GM19438 (cell line): ENCODE data around the gene GATA1.
A peak's percentile ranks its signal among the peaks of the same experiment; 100 is the strongest.

Source experiments
- ATAC-seq: cut with Tn5 transposase; IDR thresholded peaks from one replicate; pipeline ENCODE4 v1.9.1; 2021; ENCODE audit warnings: low read depth; ENCODE audit not compliant: unreplicated experiment

GATA1 gene

DNA sequence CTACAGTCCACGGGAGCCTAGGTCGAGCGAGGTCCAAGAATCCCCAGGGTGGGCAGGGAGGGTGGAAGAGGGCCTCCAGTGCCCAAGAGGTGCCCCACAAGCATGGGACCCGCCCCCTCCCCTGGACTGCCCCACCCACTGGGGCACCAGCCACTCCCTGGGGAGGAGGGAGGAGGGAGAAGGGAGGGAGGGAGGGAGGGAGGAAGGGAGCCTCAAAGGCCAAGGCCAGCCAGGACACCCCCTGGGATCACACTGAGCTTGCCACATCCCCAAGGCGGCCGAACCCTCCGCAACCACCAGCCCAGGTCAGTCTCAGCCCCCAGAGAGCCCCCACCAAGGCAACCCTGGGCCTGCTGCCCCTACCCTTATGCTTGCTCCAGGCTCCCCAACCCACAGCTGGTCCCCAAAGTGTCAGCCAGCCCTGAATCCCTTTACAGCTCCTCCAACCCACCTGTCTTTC lies at the start of gene GATA1:
GATA1 (plus strand) TSS at position 250 of the 460 bp plus-strand sequence. CDS start 4,520 bp downstream, outside the sequence.
- no peak for ATAC-seq

DNA sequence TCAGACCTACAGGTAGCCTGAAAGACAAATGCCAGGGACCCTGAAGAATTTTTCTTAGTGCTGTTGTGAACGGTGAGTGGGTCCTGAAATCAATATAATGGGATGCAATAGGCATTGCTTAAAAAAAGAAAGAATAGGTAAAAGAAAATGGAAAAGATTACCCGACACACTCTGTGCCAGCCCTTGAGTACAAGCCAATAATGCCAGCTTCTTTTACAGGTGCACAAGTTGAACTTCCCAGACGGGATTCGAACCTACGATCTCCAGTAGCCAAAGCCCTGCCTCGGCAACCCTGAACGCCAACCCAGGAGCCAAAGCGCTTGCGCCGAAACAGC lies 49.5 kb upstream of the GATA1 start:
- no peak for ATAC-seq

DNA sequence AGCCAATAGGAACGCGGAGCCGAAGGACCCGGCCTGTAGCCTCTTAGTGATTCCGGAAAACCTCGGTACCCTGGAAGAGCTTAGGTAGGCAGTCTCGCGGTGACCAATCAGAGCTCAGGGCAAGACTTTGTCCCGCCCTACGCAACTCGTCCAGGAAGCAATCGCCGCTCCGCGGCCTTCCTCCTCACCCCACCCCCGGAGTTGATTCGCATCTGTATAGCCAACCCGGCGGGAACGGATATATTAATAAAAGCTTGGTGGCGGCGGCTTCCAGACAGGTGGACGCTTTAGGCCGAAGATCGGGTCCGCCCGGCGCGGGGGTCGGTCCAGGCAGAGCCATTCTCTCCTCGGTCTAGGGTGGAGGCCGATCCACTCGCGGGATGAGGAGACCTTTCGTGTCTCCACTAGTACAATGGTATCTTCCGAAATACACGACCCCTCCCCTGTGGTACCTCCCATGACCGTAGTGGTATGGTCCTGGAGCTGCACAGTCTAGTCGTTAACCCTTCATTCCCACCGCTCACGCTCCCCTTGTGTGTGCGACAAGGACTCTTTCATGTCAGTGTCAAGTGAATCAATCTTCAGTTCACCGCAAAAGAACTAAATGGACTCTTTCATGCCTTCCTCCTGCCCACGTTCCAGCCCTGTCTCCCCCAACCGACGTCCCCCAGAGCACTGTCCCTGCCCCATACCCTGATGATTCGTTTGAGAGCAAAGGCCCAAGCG lies 49.0 kb upstream of the GATA1 start:
- peak; percentile 93 for ATAC-seq

DNA sequence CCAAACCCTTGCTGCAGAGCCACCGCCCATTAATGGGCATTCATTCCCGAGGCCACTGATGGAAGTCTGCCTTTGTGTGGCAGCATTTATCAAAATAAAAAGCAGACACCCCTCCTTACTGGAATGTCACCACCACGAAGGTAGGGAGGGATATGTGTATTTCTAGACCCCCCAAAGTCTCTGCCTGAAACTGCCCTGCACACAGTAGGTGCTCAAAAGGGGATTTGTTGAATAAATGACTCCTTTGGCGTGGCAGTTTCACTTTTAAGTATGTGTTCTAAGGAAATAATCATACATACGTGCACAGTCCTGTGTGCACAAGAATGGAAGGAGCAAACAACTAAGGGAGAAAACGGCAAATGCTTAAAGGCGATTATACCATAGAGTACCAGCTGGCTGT lies 48.5 kb upstream of the GATA1 start:
- ATAC-seq: no peak

DNA sequence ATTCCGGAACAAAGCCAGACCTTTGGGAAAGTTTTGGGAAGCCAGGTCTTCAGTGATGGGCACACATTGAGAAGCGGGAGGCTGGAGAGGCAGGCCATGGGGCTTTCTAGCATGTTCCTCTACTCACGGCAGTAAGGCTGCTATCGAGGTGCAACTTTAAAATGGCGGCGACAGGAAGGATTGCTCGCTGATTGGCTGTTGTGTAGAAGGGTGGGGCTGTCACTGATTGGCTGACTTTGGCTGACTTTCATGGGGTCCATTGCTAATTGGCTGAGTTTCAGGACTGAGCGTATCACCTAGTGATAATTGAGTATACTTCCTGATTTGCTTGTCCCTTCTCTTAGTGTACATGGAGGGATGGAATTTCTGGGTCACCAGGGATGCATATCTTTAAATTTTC lies 44.6 kb upstream of the GATA1 start:
- no peak for ATAC-seq

GRCh38 chrX:48745222-48745621 lies 41.2 kb upstream of the GATA1 start:
- no peak for ATAC-seq

DNA sequence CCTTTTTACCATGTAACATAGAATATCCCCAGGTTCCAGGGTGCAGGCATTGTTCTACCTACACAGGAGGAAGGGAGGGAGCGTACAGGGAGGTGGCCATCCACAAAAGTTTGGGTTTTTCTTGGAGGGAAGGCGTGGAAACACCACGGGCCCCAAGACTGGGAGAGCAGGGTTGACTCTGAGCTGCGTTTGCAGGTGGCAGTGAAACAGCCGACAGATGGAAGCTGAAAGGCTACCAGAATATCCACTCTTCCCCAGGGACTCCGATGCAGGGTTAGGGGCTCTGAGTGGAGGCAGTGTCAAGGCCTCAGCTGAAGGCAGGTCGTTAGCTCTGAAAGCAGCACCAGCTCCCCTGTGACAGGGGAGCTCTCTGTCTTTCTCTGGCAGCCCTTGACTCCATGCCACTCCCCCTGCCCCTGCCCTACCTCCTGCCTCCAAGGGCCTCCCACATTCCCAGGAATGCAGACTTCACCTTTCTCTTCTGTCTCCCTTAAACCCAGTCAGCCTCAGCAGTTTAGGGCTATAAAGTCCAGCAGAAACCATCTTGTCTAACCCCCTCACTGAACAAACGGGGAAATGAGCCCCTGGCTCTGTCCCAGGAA lies 38.9 kb upstream of the GATA1 start:
- no peak for ATAC-seq

DNA sequence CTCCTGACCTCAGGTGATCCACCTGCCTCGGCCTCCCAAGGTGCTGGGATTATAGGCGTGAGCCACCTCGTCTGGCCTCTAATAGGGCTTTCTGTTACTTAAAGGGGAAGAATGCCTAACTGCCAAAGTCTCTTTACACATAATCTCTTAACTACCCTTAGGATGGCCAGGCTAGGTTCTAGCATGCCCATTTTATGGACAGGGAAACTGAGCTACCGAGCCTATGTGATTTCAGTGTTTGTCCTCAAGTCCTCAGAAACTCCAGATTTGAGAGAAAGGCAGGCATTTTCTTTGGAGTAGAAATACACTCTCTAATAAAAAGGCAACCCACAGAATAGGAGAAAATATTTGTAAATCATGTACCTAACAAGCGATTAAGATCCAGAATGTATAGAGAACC lies 37.2 kb upstream of the GATA1 start:
- no peak for ATAC-seq

GRCh38 chrX:48751343-48751742 lies 35.0 kb upstream of the GATA1 start:
- no peak for ATAC-seq

DNA sequence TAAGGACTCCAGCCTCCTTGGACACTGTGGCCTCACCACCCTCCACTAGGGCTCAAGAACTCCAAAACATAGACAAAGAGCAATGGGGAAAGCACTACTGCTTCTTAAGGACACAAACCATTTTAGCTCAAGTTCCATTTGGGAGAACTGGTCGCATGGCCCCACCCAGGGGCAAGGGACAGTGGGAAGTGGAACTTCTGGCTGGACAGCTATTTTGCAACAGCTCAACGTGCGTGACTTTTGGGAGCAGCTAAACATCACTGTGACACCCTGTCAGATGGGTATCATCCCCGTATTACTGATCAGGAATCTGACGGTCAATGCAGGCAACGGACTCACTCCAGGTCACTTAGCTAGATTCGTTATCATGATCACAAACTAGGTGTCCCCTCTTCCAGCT lies 33.9 kb upstream of the GATA1 start:
- ATAC-seq: no peak

DNA sequence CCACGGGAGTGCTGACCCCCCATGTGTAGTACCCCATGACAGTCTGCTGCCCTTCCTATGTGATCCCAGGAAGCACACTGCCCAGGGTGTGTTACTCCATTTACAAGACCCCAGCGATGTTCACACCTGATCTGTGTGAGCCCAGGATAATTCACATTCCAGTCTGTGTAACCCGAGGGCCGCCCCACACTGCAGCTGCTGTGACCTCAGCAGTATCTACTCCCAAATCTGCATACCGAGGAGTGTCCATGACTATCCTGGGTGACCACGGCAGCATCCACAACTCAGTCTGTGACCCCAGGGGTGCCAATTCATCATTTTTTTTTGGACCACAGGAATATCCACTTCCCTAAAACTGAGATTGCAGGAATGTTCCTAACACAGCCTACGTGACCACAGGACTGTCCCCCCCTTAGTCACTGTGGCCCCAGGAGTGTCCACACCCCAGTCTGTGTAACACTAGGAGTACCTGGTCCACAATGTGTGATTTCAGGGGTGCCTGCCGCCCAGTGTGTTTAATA lies 32.6 kb upstream of the GATA1 start:
- ATAC-seq: no peak

- ATAC-seq: no peak
These were observed 32.2 kb upstream of the GATA1 start for GRCh38 chrX:48754238-48754637.

GRCh38 chrX:48761674-48762471 lies 24.5 kb upstream of the GATA1 start, which contains the start of gene GLOD5:
Gene GLOD5 (plus strand): TSS chrX:48761747. CDS start chrX:48761791, 44 bp downstream.
- ATAC-seq: no peak

GRCh38 chrX:48769230-48769629 lies 17.2 kb upstream of the GATA1 start:
- no peak for ATAC-seq

- no peak for ATAC-seq
These were observed 16.1 kb upstream of the GATA1 start for GRCh38 chrX:48770296-48770695.

DNA sequence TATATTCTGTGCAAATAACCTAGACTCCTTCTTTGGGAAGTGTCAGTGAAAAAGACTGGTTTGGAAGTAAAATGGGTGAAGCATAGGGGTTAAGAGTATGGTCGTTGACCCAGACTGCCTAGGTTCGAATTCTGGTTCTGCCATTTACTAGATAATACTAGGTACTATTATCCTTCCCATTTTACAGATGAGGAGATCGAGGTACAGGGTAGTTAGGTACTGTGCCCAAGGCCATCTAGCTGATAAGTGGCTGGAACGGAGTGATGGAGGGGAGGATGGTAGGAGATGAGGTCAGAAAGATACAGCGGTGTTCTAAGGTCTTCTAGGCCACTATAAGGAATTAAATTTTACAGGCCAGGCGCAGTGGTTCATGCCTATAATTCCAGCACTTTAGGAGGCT lies 13.8 kb upstream of the GATA1 start:
- no peak for ATAC-seq

DNA sequence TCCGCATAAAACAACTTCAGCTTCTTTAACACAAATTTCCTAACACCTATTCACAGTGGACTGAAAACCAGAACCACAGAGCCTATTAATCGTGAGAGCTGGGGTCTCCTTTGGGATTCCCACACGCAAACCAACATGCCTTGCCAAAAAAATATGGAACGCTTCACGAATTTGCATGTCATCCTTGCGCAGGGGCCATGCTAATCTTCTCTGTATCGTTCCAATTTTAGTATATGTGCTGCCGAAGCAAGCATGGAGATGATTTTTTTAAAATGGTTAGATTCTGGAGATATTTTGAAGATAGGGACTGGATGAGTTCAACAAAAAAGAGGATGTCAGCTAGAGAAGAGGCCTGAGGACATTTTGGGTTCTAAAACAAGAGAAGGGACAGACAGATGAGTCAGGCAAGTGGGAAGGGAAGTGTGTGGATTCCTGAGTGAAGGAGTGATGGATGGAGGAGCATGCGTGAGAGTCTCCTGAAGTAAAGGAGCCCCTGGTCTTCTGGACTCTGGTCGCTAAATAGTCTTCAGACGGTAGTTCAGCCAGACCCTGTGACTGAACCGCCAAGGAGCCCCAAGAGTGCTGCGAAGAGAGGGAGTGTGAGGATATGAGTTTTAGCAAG lies 9.5 kb upstream of the GATA1 start:
- no peak for ATAC-seq

DNA sequence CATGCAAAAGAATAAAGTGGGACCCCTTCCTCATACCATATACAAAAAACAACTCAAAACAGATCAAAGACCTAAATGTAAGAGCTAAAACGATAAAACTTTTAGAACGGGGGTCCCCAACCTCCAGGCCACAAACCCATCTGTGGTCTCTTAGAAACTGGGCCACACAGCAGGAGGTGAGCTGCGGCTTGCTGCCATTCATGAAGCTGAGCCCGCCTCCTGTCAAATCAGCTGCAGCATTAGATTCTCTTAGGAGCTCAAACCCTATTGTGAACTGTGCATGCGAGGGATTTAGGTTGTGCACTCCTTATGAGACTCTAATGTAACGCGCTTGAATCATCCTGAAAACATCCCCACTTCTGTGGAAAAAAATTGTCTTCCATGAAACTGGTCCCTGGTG lies 7.0 kb upstream of the GATA1 start:
- no peak for ATAC-seq

DNA sequence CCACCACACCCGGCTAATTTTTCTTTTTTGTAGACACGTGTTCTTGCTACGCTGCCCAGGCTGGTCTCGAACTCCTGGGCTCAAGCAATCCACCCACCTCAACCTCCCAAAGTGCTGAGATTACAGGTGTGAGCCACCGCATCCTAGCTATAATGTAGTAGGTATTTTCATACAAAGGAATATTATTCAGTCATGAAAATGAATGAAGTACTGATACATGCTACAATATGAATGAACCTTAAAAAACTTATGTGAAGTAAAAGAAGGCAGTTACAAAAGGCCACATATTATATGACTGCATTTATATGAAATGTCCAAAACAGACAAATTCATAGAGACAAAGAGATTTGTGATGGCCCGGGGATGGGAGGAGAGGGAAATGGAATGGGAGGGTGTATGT lies 4.7 kb upstream of the GATA1 start:
- ATAC-seq: no peak

DNA sequence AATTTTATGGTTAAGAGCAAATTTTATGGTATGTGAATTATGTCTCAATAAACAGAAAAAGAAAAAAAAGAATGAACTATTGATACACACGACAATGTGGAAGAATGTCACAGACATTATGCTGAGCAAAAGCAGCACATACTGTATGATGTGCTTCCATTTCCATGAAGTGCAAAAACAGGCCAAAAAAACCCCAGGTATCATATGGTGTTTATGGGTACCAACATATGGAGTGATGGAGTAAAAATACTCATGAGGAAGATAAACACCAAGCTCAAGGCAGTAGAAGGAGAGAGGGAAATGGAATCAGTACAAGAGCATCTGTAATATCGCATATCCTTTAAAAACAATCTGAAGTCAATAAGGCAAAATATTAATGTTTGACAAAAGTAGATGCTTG lies 4.2 kb upstream of the GATA1 start:
- ATAC-seq: no peak

- ATAC-seq: no peak
These were observed 3.6 kb upstream of the GATA1 start for GRCh38 chrX:48782795-48783194.
